ENCODE data around the gene FASTKD3.
A peak's percentile ranks its signal among the peaks of the same experiment; 100 is the strongest.

Gene FASTKD3

GRCh38 chr5:7897014-7897600, 28.3 kb upstream of the FASTKD3 start:
- no peak overlapping the region for H3K4me3 Mint-ChIP-seq
- peak; percentile 26 to 47 (median 38) for TF ChIP-seq CTCF (IDR thresholded peaks at IDR 0.05; ENCODE audit: unreplicated experiment in 3 of 3)
- no peaks in the 10 kb centered on the region for H3K27me3 Mint-ChIP-seq (ENCODE audit: low read depth)
- H3K27ac Mint-ChIP-seq, result no peak overlapping the region
- no peaks in the 10 kb centered on the region for H3K4me1 Mint-ChIP-seq
- no peaks in the 10 kb centered on the region for H3K9me3 Mint-ChIP-seq
- peaks cover 70% of the 10 kb centered on the region for H3K36me3 Mint-ChIP-seq (ENCODE audit: low read depth)

DNA sequence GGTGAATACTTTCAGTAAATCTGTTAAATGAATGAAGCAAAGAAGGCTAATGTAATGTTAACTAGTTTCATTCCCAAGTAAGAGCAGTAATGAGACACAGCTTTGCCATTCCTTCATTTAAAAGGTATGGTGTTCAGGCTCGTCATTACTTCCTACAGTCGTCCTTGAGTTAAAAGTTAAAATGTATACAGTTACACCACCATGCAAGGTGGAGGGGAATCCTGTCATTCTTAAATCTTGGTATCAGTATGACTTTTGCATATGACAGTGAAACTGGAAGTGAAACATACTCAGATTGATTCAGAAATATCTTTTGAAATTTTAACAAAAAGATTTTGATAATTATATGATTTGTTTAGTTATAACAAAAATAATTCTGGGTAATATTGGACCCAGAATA, 26.0 kb upstream of the FASTKD3 start:
- no peaks in the 10 kb centered on the region for H3K27me3 Mint-ChIP-seq (ENCODE audit: low read depth)
- H3K36me3 Mint-ChIP-seq (ENCODE audit: low read depth), result peaks cover 72% of the 10 kb centered on the region
- H3K4me1 Mint-ChIP-seq, result no peaks in the 10 kb centered on the region
- H3K4me3 Mint-ChIP-seq, result no peak overlapping the region
- H3K9me3 Mint-ChIP-seq, result no peaks in the 10 kb centered on the region
- TF ChIP-seq CTCF (IDR thresholded peaks at IDR 0.05; ENCODE audit: unreplicated experiment in 3 of 3), result no peak
- H3K27ac Mint-ChIP-seq, result no peak overlapping the region

GRCh38 chr5:7894439-7894838, 25.6 kb upstream of the FASTKD3 start:
- peaks cover 70% of the 10 kb centered on the region for H3K36me3 Mint-ChIP-seq (ENCODE audit: low read depth)
- H3K27me3 Mint-ChIP-seq (ENCODE audit: low read depth), result no peaks in the 10 kb centered on the region
- H3K4me1 Mint-ChIP-seq, result no peaks in the 10 kb centered on the region
- no peak overlapping the region for H3K4me3 Mint-ChIP-seq
- no peaks in the 10 kb centered on the region for H3K9me3 Mint-ChIP-seq
- no peak for TF ChIP-seq CTCF (IDR thresholded peaks at IDR 0.05; ENCODE audit: unreplicated experiment in 3 of 3)
- no peak overlapping the region for H3K27ac Mint-ChIP-seq

DNA sequence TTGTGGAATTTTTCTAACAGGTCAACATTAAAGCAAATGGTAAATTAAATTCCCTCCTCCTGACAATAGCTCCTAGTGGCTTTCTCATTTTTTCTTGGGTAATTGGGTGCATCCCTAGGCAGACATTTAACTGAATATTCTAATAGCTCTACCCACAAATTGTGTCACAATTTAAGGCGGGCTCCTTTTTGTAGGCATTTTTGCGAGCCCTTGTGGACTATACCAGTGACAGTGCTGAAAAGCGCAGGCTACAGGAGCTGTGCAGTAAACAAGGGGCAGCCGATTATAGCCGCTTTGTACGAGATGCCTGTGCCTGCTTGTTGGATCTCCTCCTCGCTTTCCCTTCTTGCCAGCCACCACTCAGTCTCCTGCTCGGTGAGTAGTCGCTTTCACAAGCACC, 20.1 kb upstream of the FASTKD3 start:
- Mint-ChIP-seq H3K9me3 (no peaks in the 10 kb centered on the region), H3K27me3 (ENCODE audit: low read depth) (no peaks in the 10 kb centered on the region), H3K27ac (no peak overlapping the region), H3K36me3 (ENCODE audit: low read depth) (peaks cover 56% of the 10 kb centered on the region), H3K4me1 (no peaks in the 10 kb centered on the region), H3K4me3 (no peak overlapping the region)
- TF ChIP-seq CTCF (IDR thresholded peaks at IDR 0.05; ENCODE audit: unreplicated experiment in 3 of 3), result no peak

- TF ChIP-seq CTCF (IDR thresholded peaks at IDR 0.05; ENCODE audit: unreplicated experiment in 3 of 3), result peak; percentile 43 to 74 (median 54)
- Mint-ChIP-seq H3K4me1 (no peaks in the 10 kb centered on the region), H3K27ac (peak overlapping the region in 1 of 3 experiments; percentile 6), H3K27me3 (ENCODE audit: low read depth) (no peaks in the 10 kb centered on the region), H3K9me3 (no peaks in the 10 kb centered on the region), H3K4me3 (no peak overlapping the region), H3K36me3 (ENCODE audit: low read depth) (peaks cover 53% of the 10 kb centered on the region)
Observed at GRCh38 chr5:7886849-7887475, 18.1 kb upstream of the FASTKD3 start.
